Stimulated activated CD8-positive, alpha-beta memory T cell treated with anti-CD3 and anti-CD28 coated beads, Interleukin-12 subunit alpha, Interleukin-12 subunit beta, amount 100 ng/mL, for 24 hours (primary cell): ENCODE data around the gene CHST13.
A peak's percentile ranks its signal among the peaks of the same experiment; 100 is the strongest.

Experiments
- DNase-seq: peaks from one replicate; pipeline ENCODE4 v3.0.0-alpha.2; 2020; ENCODE audit errors: extremely low read depth

CHST13 gene

GRCh38 chr3:126523745-126524428 lies at the start of gene CHST13:
CHST13 (plus strand) TSS chr3:126524155; CDS start chr3:126524333, 178 bp downstream.
- DNase-seq = no peak

GRCh38 chr3:126474498-126475412 lies 49.2 kb upstream of the CHST13 start:
- no peak for DNase-seq

- peak; percentile 84 for DNase-seq
Measured at GRCh38 chr3:126475413-126476114, 48.4 kb upstream of the CHST13 start, which contains the start of gene ZXDC. ZXDC (minus strand) TSS chr3:126475891; CDS start chr3:126475865, 26 bp downstream.

GRCh38 chr3:126476166-126477060 lies 47.5 kb upstream of the CHST13 start:
- DNase-seq = no peak

- no peak for DNase-seq
Measured at GRCh38 chr3:126477061-126477380, 46.9 kb upstream of the CHST13 start.

- DNase-seq = no peak
Measured at GRCh38 chr3:126478581-126479310, 45.2 kb upstream of the CHST13 start.

GRCh38 chr3:126479642-126480041 lies 44.3 kb upstream of the CHST13 start:
- DNase-seq = no peak

GRCh38 chr3:126480206-126480605 lies 43.7 kb upstream of the CHST13 start:
- no peak for DNase-seq

GRCh38 chr3:126480861-126481260 lies 43.1 kb upstream of the CHST13 start:
- no peak for DNase-seq

- no peak for DNase-seq
Measured at GRCh38 chr3:126481808-126482502, 42.0 kb upstream of the CHST13 start.

- DNase-seq = no peak
Measured at GRCh38 chr3:126482503-126483255, 41.3 kb upstream of the CHST13 start.

GRCh38 chr3:126483321-126483761 lies 40.6 kb upstream of the CHST13 start:
- DNase-seq = no peak

- DNase-seq = no peak
Measured at GRCh38 chr3:126484148-126484547, 39.8 kb upstream of the CHST13 start.

- DNase-seq = no peak
Measured at GRCh38 chr3:126484662-126485061, 39.3 kb upstream of the CHST13 start.

GRCh38 chr3:126485176-126485897 lies 38.6 kb upstream of the CHST13 start:
- no peak for DNase-seq

- no peak for DNase-seq
Measured at GRCh38 chr3:126485956-126486355, 38.0 kb upstream of the CHST13 start.

- no peak for DNase-seq
Measured at GRCh38 chr3:126486360-126486847, 37.6 kb upstream of the CHST13 start.

GRCh38 chr3:126487151-126487771 lies 36.7 kb upstream of the CHST13 start:
- DNase-seq = no peak
